HG03064 (cell line): Measurements from ENCODE around the gene AGGF1.
"Not testable (repeated sequence)": the region's sequence is repeated elsewhere in the genome, so short reads cannot be mapped to it uniquely, and the experiment has no call there.

ENCODE experiments used
- ATAC-seq: cut with Tn5 transposase; IDR thresholded peaks from one replicate; pipeline ENCODE4 v1.9.1; 2021; ENCODE audit warnings: low read depth; ENCODE audit not compliant: unreplicated experiment

Gene AGGF1

GRCh38 chr5:77030097-77031071 is at the start of gene AGGF1:
Gene AGGF1 (plus strand): TSS chr5:77030404. CDS start chr5:77030767, 363 bp downstream.
- peak; percentile 98 for ATAC-seq

GRCh38 chr5:76980518-76981144 is 49.6 kb upstream of the AGGF1 start:
- no peak for ATAC-seq

- ATAC-seq = no peak
These were observed 47.8 kb upstream of the AGGF1 start for GRCh38 chr5:76982450-76982849.

- no peak for ATAC-seq
These were observed 46.7 kb upstream of the AGGF1 start for GRCh38 chr5:76983468-76983867.

GRCh38 chr5:76986825-76987526 is 43.2 kb upstream of the AGGF1 start:
- no peak for ATAC-seq

GRCh38 chr5:76990899-76991459 is 39.2 kb upstream of the AGGF1 start:
- no peak for ATAC-seq

GRCh38 chr5:76993436-76993835 is 36.8 kb upstream of the AGGF1 start:
- ATAC-seq = not testable (repeated sequence)

- ATAC-seq = no peak
These were observed 35.9 kb upstream of the AGGF1 start for GRCh38 chr5:76994337-76994736.

GRCh38 chr5:76998251-76998650 is 32.0 kb upstream of the AGGF1 start:
- ATAC-seq = not testable (repeated sequence)

- ATAC-seq = no peak
These were observed 30.8 kb upstream of the AGGF1 start for GRCh38 chr5:76999451-76999850.

GRCh38 chr5:77003246-77003645 is 27.0 kb upstream of the AGGF1 start:
- no peak for ATAC-seq

GRCh38 chr5:77006124-77006523 is 24.1 kb upstream of the AGGF1 start:
- no peak for ATAC-seq

GRCh38 chr5:77008413-77008812 is 21.8 kb upstream of the AGGF1 start:
- no peak for ATAC-seq

GRCh38 chr5:77010243-77010642 is 20.0 kb upstream of the AGGF1 start:
- no peak for ATAC-seq

- ATAC-seq = no peak
These were observed 18.7 kb upstream of the AGGF1 start for GRCh38 chr5:77011498-77011897.

- no peak for ATAC-seq
These were observed 17.6 kb upstream of the AGGF1 start for GRCh38 chr5:77012601-77013000.

- no peak for ATAC-seq
These were observed 14.2 kb upstream of the AGGF1 start for GRCh38 chr5:77015938-77016569.

- ATAC-seq = no peak
These were observed 13.2 kb upstream of the AGGF1 start for GRCh38 chr5:77016962-77017361.

- ATAC-seq = no peak
These were observed 12.5 kb upstream of the AGGF1 start for GRCh38 chr5:77017668-77018067.
